ENCODE measurements around the gene C1QL2. TPM values are rescaled to one million over a fixed set of nuclear protein-coding genes. Genes with fewer than 3 reads are reported as not detected.

Gene C1QL2
- total and polyA plus RNA-seq, 4 experiments from 2014 or later, result not detected

DNA sequence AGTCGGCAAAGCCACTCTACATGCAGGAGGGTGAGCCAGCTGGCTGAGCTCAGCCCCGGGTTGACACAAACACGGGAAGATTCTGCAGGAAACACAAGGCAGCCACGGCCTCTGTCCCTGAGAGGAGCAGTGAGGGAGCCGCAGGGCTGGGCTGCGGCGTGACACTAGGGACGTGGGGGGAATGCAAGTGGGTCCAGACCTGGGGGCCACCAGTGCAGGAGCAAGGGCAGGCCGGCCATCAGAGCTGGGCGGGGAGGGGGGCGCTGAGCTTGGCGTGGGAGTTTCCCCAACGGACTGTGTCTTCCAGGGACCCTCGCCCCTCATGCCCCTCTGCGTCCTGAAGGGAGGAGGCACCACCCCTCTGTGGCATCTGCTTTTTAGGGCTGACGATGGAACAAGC is 12.0 kb upstream of the C1QL2 start:
- no peaks in the 10 kb centered on the region for H3K9me3 Mint-ChIP-seq
- Histone ChIP-seq H3K27me3 (ENCODE audit: insufficient read depth, low read length) (no peaks in the 10 kb centered on the region), H3K4me3 (ENCODE audit: low read length in 2 of 2) (no peak overlapping the region), H3K27ac (ENCODE audit: low read depth, low read length) (no peak overlapping the region), H3K9me3 (ENCODE audit: control insufficient read depth in 1 of 2, low read length in 2 of 2) (no peaks in the 10 kb centered on the region), H3K36me3 (ENCODE audit: insufficient read depth, low read length) (no peaks in the 10 kb centered on the region), H3K4me1 (ENCODE audit: insufficient read depth, low read length) (no peaks in the 10 kb centered on the region)
- intact Hi-C loops (cut with micrococcal nuclease), result no loop called here
- H3K4me1 Mint-ChIP-seq, result no peaks in the 10 kb centered on the region
- POLR2A ChIA-PET (ENCODE audit: partially characterized antibody), result no interaction called here
- no peak overlapping the region for H3K27ac Mint-ChIP-seq
- no peaks in the 10 kb centered on the region for H3K36me3 Mint-ChIP-seq
- CTCF ChIA-PET (ENCODE audit: partially characterized antibody), result no interaction called here
- no peak overlapping the region for H3K4me3 Mint-ChIP-seq
- DNase-seq, result no peak
- peaks cover 0 to 14% of the 10 kb centered on the region in 2 donors for H3K27me3 Mint-ChIP-seq

DNA sequence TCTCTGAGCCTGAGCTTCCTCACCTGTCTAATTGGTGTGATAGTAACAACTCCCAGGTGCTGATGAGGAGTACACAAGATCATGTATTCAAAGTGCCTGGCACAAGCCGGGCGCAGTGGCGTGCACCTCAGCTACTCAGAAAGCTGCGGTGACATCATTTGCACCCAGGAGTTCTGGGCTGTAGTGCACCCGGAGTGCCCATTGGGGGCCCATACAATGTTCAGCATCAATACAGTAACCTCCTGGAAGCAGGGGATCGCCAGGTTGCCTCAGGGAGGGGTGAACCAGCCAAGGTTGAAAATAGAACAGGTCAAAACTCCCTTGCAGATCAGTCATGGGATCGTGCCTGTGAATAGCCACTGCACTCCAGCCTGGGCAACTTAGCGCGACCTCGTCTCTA is 11.2 kb upstream of the C1QL2 start:
- Mint-ChIP-seq H3K4me3 (no peak overlapping the region), H3K4me1 (no peaks in the 10 kb centered on the region), H3K36me3 (no peaks in the 10 kb centered on the region), H3K27me3 (peaks cover 2 to 14% of the 10 kb centered on the region in 2 donors), H3K27ac (no peak overlapping the region), H3K9me3 (no peaks in the 10 kb centered on the region)
- ChIA-PET CTCF (ENCODE audit: partially characterized antibody) (interaction anchor here (1.0 kb wide), 1 partner anchor 288 kb away, joined by 3 read pairs; no protein-coding TSS in a partner anchor), POLR2A (ENCODE audit: partially characterized antibody) (no interaction called here)
- Histone ChIP-seq H3K36me3 (ENCODE audit: insufficient read depth, low read length) (no peaks in the 10 kb centered on the region), H3K27ac (ENCODE audit: low read depth, low read length) (no peak overlapping the region), H3K4me3 (ENCODE audit: low read length in 2 of 2) (no peak overlapping the region), H3K27me3 (ENCODE audit: insufficient read depth, low read length) (no peaks in the 10 kb centered on the region), H3K9me3 (ENCODE audit: control insufficient read depth in 1 of 2, low read length in 2 of 2) (no peaks in the 10 kb centered on the region), H3K4me1 (ENCODE audit: insufficient read depth, low read length) (no peaks in the 10 kb centered on the region)
- intact Hi-C loops (cut with micrococcal nuclease), result no loop called here
- DNase-seq, result no peak

DNA sequence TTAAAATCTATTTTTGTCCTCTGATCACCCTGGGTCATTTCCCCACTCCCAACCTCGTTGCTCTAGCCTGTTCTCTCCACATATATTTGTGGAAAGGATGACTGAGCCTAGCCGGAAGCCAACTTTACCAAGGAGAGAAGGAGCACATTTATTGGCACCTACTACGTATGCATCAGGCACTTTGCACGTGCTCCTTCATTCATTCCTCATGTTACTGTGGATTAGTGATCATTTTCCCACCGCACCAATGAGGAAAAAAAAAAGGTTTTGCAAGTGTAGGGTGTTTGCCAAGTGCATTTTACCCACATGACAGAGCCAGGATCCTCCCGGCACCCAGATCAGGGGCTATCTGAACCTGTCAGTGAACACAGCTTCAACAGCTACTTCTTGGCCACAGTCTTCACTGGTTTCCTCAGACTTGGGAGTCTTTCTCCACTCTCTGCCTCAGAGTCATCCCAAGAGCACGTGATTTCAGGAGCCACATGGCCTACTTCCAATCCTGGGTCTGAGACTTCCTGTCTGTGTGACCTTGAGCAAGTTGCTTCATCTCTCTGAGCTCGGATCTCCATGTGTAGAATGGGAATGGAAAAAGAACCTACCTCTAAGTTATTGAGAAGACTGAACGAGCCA is 1.9 kb upstream of the C1QL2 start:
- intact Hi-C loops (cut with micrococcal nuclease), result no loop called here
- Mint-ChIP-seq H3K9me3 (peaks cover 0 to 4% (median 0%) of the 10 kb centered on the region in 8 donors), H3K36me3 (no peaks in the 10 kb centered on the region), H3K4me3 (no peak overlapping the region), H3K4me1 (peaks cover 0 to 6% (median under 1%) of the 10 kb centered on the region in 4 donors), H3K27ac (no peak overlapping the region), H3K27me3 (peaks cover 23 to 29% of the 10 kb centered on the region in 2 donors)
- Histone ChIP-seq H3K4me3 (ENCODE audit: low read length in 2 of 2) (no peak overlapping the region), H3K27ac (ENCODE audit: low read depth, low read length) (no peak overlapping the region), H3K36me3 (ENCODE audit: insufficient read depth, low read length) (no peaks in the 10 kb centered on the region), H3K9me3 (ENCODE audit: control insufficient read depth in 1 of 2, low read length in 2 of 2) (no peaks in the 10 kb centered on the region), H3K27me3 (ENCODE audit: insufficient read depth, low read length) (peaks cover 3% of the 10 kb centered on the region), H3K4me1 (ENCODE audit: insufficient read depth, low read length) (no peaks in the 10 kb centered on the region)
- POLR2A ChIA-PET (ENCODE audit: partially characterized antibody), result no interaction called here
- CTCF ChIA-PET (ENCODE audit: partially characterized antibody), result interaction anchor here (1.2 kb wide), 1 partner anchor 13 kb away, joined by 6 read pairs; no protein-coding TSS in a partner anchor
- DNase-seq, result no peak

DNA sequence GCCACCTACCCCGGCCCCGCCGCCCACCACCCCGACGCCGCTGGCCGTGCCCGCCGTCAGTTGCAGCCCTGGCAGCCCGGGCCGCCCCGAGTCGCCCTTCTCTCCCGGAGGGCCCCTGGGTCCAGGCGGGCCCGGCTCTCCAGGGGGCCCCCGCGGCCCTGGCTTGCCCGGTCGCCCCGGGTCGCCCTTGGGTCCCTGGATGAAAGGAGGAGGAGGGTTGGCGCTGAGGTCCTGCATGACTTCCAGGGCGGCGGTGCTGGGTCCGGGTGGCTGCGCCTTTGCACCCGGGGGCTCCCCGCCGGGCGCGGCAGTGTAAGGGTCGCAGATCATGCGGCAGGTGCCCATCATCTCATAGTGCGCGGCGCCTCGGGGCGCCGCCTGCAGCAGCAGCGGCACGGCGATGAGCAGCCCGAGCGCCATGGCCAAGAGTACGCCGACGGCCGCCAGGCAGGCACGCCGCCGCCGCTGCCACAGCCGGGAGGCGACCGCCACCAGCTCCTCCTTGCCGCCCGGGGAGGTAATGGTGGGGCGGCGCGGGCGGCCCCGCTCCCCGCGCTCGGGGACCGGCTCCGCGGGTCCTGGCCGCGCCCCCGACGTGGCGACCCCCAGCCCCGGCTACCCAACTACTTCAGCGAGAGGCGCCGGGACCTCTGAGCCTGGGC is 570 bp downstream of the C1QL2 start:
- H3K27me3 Mint-ChIP-seq, result peaks cover 35 to 36% of the 10 kb centered on the region in 2 donors
- POLR2A ChIA-PET (ENCODE audit: partially characterized antibody), result no interaction called here
- no peak for DNase-seq
- no peaks in the 10 kb centered on the region for H3K36me3 ChIP-seq (ENCODE audit: insufficient read depth, low read length)
- H3K27me3 ChIP-seq (ENCODE audit: insufficient read depth, low read length), result peaks cover 10% of the 10 kb centered on the region
- H3K4me1 ChIP-seq (ENCODE audit: insufficient read depth, low read length), result no peaks in the 10 kb centered on the region
- no peak overlapping the region for H3K27ac Mint-ChIP-seq
- H3K27ac ChIP-seq (ENCODE audit: low read depth, low read length), result no peak overlapping the region
- H3K4me1 Mint-ChIP-seq, result peaks cover 0 to 6% (median under 1%) of the 10 kb centered on the region in 4 donors
- intact Hi-C loops (cut with micrococcal nuclease), result no loop called here
- CTCF ChIA-PET (ENCODE audit: partially characterized antibody), result no interaction called here
- no peak overlapping the region for H3K4me3 ChIP-seq (ENCODE audit: low read length in 2 of 2)
- no peaks in the 10 kb centered on the region for H3K36me3 Mint-ChIP-seq
- peaks cover 0 to 4% (median 0%) of the 10 kb centered on the region in 8 donors for H3K9me3 Mint-ChIP-seq
- H3K4me3 Mint-ChIP-seq, result no peak overlapping the region
- H3K9me3 ChIP-seq (ENCODE audit: control insufficient read depth in 1 of 2, low read length in 2 of 2), result no peaks in the 10 kb centered on the region

DNA sequence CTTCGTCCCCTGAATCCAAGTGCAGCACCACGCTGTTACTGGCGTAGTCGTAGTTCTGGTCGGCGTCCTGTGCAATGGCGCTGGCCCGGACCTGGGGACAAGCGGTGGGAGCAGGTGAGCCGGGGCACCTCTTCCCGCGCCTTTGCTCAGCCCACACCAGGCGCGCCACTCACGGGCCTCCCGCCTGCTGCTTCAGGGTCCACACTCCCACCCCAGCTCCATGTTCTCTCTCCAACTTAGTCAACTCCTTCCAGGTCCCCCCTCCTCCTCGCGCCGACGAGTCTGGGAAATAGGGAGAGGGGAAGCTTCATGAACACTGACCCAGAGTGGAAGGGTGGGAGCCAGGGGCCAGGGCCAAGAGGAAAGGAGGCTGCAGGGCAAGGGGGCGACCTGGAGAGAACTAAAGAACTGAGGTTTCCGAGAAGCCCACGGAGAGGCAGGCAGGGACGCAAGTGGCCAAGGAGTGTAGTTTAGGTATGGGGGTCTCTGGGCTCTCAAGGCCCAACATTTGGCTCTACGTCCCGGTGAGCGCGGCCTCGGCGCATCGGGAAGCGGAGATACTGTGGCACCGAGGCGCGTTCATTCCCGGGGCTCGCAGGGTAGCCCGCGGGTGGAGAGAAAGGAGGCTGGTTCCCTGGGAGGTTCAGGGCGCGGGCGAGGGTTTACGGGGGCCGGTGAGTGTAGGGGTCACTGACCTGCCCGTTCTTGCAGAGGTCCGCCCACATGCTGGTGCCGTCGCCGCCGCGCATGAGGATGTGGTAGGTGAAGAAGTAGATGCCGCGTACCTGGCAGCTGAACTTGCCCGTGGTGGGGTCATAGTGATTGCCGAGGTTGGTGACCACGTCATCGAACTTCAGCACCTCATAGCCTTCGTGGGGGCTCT is 1.4 kb downstream of the C1QL2 start:
- Mint-ChIP-seq H3K4me3 (no peak overlapping the region), H3K27ac (peak overlapping the region in 1 of 7 donors; percentile 26), H3K27me3 (peaks cover 33 to 38% of the 10 kb centered on the region in 2 donors), H3K9me3 (peaks cover 0 to 2% (median 0%) of the 10 kb centered on the region in 8 donors), H3K4me1 (peaks cover 0 to 6% (median under 1%) of the 10 kb centered on the region in 4 donors), H3K36me3 (no peaks in the 10 kb centered on the region)
- POLR2A ChIA-PET (ENCODE audit: partially characterized antibody), result no interaction called here
- CTCF ChIA-PET (ENCODE audit: partially characterized antibody), result no interaction called here
- peaks cover 10% of the 10 kb centered on the region for H3K27me3 ChIP-seq (ENCODE audit: insufficient read depth, low read length)
- H3K36me3 ChIP-seq (ENCODE audit: insufficient read depth, low read length), result no peaks in the 10 kb centered on the region
- H3K4me3 ChIP-seq (ENCODE audit: low read length in 2 of 2), result no peak overlapping the region
- H3K27ac ChIP-seq (ENCODE audit: low read depth, low read length), result no peak overlapping the region
- H3K9me3 ChIP-seq (ENCODE audit: control insufficient read depth in 1 of 2, low read length in 2 of 2), result no peaks in the 10 kb centered on the region
- no peaks in the 10 kb centered on the region for H3K4me1 ChIP-seq (ENCODE audit: insufficient read depth, low read length)
- no peak for DNase-seq
- intact Hi-C loops (cut with micrococcal nuclease), result no loop called here

DNA sequence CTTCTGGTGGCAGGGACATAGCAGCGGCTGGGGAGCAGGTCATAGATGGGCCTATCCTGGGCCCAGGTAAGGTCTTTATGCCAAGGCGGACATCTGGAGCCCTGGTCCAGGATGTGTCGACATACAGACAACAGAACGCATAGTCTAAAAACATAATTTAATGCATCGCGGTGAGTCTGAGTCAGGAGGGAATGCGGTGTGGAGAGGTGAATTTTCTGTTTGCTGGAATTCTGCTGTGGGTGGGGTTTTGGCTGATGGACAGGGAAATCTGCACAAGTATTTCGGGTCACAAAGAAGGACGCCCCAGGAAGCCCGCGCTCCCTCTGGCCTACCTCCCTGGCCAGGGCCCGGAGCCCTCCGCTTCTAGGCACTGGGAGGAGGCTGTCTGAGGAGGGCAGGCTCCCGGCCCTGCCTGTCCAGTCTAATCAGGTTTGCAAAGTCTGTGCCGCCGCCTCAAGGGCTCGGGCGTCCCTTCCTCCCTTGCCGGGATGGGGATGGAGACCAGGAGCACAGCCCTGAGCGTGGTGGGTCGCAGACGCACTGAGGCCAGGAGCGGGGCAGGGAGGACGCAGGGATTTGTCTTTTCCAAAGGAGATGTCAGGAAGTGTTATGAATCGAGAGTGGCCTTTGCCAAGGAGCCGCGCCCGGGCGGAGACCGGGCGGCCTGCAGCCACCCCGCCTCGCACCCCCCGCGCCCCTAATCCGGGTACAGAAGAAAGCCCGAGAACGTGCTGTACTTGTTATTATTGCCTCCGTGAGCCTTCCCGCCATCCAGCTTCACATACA is 2.3 kb downstream of the C1QL2 start:
- no peaks in the 10 kb centered on the region for H3K36me3 ChIP-seq (ENCODE audit: insufficient read depth, low read length)
- Mint-ChIP-seq H3K36me3 (no peaks in the 10 kb centered on the region), H3K9me3 (peaks cover 0 to 2% (median 0%) of the 10 kb centered on the region in 8 donors), H3K4me3 (no peak overlapping the region), H3K27ac (no peak overlapping the region), H3K4me1 (peaks cover 0 to 6% (median under 1%) of the 10 kb centered on the region in 4 donors), H3K27me3 (peaks cover 35% of the 10 kb centered on the region in 2 donors)
- H3K4me1 ChIP-seq (ENCODE audit: insufficient read depth, low read length), result no peaks in the 10 kb centered on the region
- H3K27me3 ChIP-seq (ENCODE audit: insufficient read depth, low read length), result peaks cover 10% of the 10 kb centered on the region
- ChIA-PET CTCF (ENCODE audit: partially characterized antibody) (no interaction called here), POLR2A (ENCODE audit: partially characterized antibody) (no interaction called here)
- no peak for DNase-seq
- no peak overlapping the region for H3K27ac ChIP-seq (ENCODE audit: low read depth, low read length)
- intact Hi-C loops (cut with micrococcal nuclease), result no loop called here
- no peaks in the 10 kb centered on the region for H3K9me3 ChIP-seq (ENCODE audit: control insufficient read depth in 1 of 2, low read length in 2 of 2)
- no peak overlapping the region for H3K4me3 ChIP-seq (ENCODE audit: low read length in 2 of 2)
